Measurements from ENCODE around the gene SLIT3.

- TF ChIP-seq, protein P1, sequence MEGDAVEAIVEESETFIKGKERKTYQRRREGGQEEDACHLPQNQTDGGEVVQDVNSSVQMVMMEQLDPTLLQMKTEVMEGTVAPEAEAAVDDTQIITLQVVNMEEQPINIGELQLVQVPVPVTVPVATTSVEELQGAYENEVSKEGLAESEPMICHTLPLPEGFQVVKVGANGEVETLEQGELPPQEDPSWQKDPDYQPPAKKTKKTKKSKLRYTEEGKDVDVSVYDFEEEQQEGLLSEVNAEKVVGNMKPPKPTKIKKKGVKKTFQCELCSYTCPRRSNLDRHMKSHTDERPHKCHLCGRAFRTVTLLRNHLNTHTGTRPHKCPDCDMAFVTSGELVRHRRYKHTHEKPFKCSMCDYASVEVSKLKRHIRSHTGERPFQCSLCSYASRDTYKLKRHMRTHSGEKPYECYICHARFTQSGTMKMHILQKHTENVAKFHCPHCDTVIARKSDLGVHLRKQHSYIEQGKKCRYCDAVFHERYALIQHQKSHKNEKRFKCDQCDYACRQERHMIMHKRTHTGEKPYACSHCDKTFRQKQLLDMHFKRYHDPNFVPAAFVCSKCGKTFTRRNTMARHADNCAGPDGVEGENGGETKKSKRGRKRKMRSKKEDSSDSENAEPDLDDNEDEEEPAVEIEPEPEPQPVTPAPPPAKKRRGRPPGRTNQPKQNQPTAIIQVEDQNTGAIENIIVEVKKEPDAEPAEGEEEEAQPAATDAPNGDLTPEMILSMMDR (IDR thresholded peaks at IDR 0.05): no peak
- no peak for TF ChIP-seq POLR2AphosphoS5 (IDR thresholded peaks at IDR 0.05)
Measured at GRCh38 chr5:169248550-169248949, 52.4 kb downstream of the SLIT3 start.
